Endothelial cell of umbilical vein (primary cell): ENCODE measurements around the gene TNFRSF19. TPM values are rescaled to one million over a fixed set of nuclear protein-coding genes. Genes with fewer than 3 reads are reported as not detected.

Experiments used
- BruUV-seq: library from RNA; stranded (reverse); fragments of 400-500 nt; replicated peaks from 2 replicates; lab custom pipeline; 2021; lab: Mats Ljungman, UMichigan
- CTCF ChIA-PET: fragments of 300-600, 350-600 bp; sonication (Branson Sonifier 250); formaldehyde crosslinking; loops from one replicate; lab custom pipeline; 2021; ENCODE audit warnings: antibody characterized with exemption, inconsistent platforms; lab: Charles Lee
- POLR2A ChIA-PET: fragments of 300-600, 350-600 bp; sonication (Branson Sonifier 250); formaldehyde crosslinking; loops from one replicate; lab custom pipeline; 2021; ENCODE audit warnings: antibody characterized with exemption, inconsistent platforms; lab: Charles Lee
- DNase-seq: peaks from one replicate; pipeline ENCODE4 v3.0.0-alpha.2; 2011; ENCODE audit warnings: low read depth, low spot score
- FAIRE-seq: peaks from 2 replicates; lab custom pipeline; 2011; peaks lifted over from hg19 to GRCh38; lab: Jason Lieb, UNC
- H2AFZ ChIP-seq: 2 replicates; pipeline ENCODE4 v1.6.0; 2012; ENCODE audit warnings: low read depth, low read length, control low read depth, inconsistent platforms
- H3K27ac ChIP-seq: 2 replicates; pipeline ENCODE4 v1.5.1; 2011; ENCODE audit warnings: low read depth, mild to moderate bottlenecking, control low read depth, low read length, moderate library complexity; ENCODE audit not compliant: insufficient read depth
- H3K27me3 ChIP-seq, 2 experiments: 2 replicates each; pipeline versions ENCODE4 v1.6.0 to v1.6.1; 2011; ENCODE audit warnings: low read length in 2 of 2, mixed read lengths in 1 of 2; ENCODE audit not compliant: control insufficient read depth in 2 of 2, insufficient read depth in 2 of 2
- H3K36me3 ChIP-seq, 2 experiments: 2 replicates in 1 of 2; 3 replicates in 1 of 2; pipeline ENCODE4 v1.5.1; 2011; ENCODE audit warnings: low read length in 2 of 2, mild to moderate bottlenecking in 1 of 2, moderate library complexity in 1 of 2; ENCODE audit not compliant: control insufficient read depth in 2 of 2, insufficient read depth in 2 of 2; ENCODE audit errors: extremely low read depth in 1 of 2
- H3K4me1 ChIP-seq: 3 replicates; pipeline ENCODE4 v1.5.1; 2011; ENCODE audit warnings: mild to moderate bottlenecking, low read length; ENCODE audit not compliant: control insufficient read depth, insufficient read depth; ENCODE audit errors: extremely low read depth
- H3K4me2 ChIP-seq: 2 replicates; pipeline ENCODE4 v1.6.1; 2011; ENCODE audit warnings: low read length, control low read depth, mixed read lengths; ENCODE audit not compliant: insufficient read depth
- H3K4me3 ChIP-seq, 3 experiments: fragments of 200-600 bp in 1 of 3; sonication (generic), shearing (Covaris generic) in 1 of 3; replicated peaks in 1 of 3; 2 replicates each; pipeline ENCODE4 v1.5.1; 2011 to 2016; ENCODE audit warnings: control low read depth in 3 of 3, low read length in 3 of 3, mild to moderate bottlenecking in 2 of 3, inconsistent platforms in 1 of 3, low read depth in 1 of 3, moderate library complexity in 1 of 3; ENCODE audit not compliant: insufficient read depth in 1 of 3
- H3K79me2 ChIP-seq: 2 replicates; pipeline ENCODE4 v1.6.0; 2012; ENCODE audit warnings: low read length, inconsistent platforms; ENCODE audit not compliant: control insufficient read depth, insufficient read depth
- H3K9ac ChIP-seq: replicated peaks from 2 replicates; pipeline ENCODE3; 2011; ENCODE audit warnings: low read length, control low read depth; ENCODE audit not compliant: insufficient read depth; ENCODE audit errors: extremely low read depth
- H3K9me1 ChIP-seq: replicated peaks from 3 replicates; pipeline ENCODE4 v1.6.0; 2011; ENCODE audit warnings: mild to moderate bottlenecking, low read length; ENCODE audit not compliant: control insufficient read depth, insufficient read depth; ENCODE audit errors: extremely low read depth
- H3K9me3 ChIP-seq: replicated peaks from 2 replicates; pipeline ENCODE4 v1.5.1; 2012; ENCODE audit warnings: low read length, inconsistent platforms; ENCODE audit not compliant: control insufficient read depth, insufficient read depth
- H4K20me1 ChIP-seq: replicated peaks from 2 replicates; pipeline ENCODE3; 2011; ENCODE audit warnings: mild to moderate bottlenecking, low read length; ENCODE audit not compliant: control insufficient read depth, insufficient read depth; ENCODE audit errors: extremely low read depth
- EZH2 ChIP-seq: IDR thresholded peaks from 2 replicates; pipeline ENCODE4 v1.6.1; 2012; ENCODE audit warnings: borderline replicate concordance, low read depth, mild to moderate bottlenecking, moderate library complexity, low read length, inconsistent platforms; ENCODE audit not compliant: severe bottlenecking
- FOS ChIP-seq: IDR thresholded peaks from 2 replicates; pipeline ENCODE4 v1.6.1; 2011; ENCODE audit warnings: mild to moderate bottlenecking, low read length, moderate library complexity, borderline replicate concordance; ENCODE audit not compliant: insufficient read depth
- GATA2 ChIP-seq: IDR thresholded peaks from 2 replicates; pipeline ENCODE4 v1.7.0; 2011; ENCODE audit warnings: low read depth, mild to moderate bottlenecking, moderate library complexity, mixed read lengths, low read length; ENCODE audit not compliant: insufficient read length, insufficient read depth
- JUN ChIP-seq: IDR thresholded peaks from 2 replicates; pipeline ENCODE4 v1.6.1; 2011; ENCODE audit warnings: borderline replicate concordance, low read depth; ENCODE audit not compliant: insufficient read length, insufficient read depth
- MYC ChIP-seq: IDR thresholded peaks from one replicate; pipeline ENCODE4 v1.6.1; 2011; ENCODE audit warnings: mild to moderate bottlenecking, low read depth, low read length
- POLR2A ChIP-seq: IDR thresholded peaks from 2 replicates; pipeline ENCODE4 v1.6.1; 2012; ENCODE audit warnings: low read depth, mild to moderate bottlenecking, control low read depth, low read length
- POLR2AphosphoS5 ChIP-seq: IDR thresholded peaks from 2 replicates; pipeline ENCODE4 v1.6.1; 2012; ENCODE audit warnings: low read depth, mild to moderate bottlenecking, control low read depth, low read length, moderate library complexity; ENCODE audit not compliant: insufficient read depth
- dilution Hi-C: fragments of 300-500 bp; cut with MboI; formaldehyde crosslinking; loops from one replicate; pipeline ENCODE4 v1.15.0; 2019; ENCODE audit warnings: low sequenced_read_pairs; ENCODE audit not compliant: extremely low pct_ligation_motif_present
- intact Hi-C: fragments of 100-400 bp; cut with micrococcal nuclease; formaldehyde crosslinking; loops from one replicate; pipeline ENCODE4 v1.10.0; 2022
- polyA plus RNA-seq, 4 experiments: library from polyadenylated mRNA; depleted of rRNA in 3 of 4; stranded (reverse) in 3 of 4; unstranded in 1 of 4; fragments of >200 nt; gene quantifications; 2 replicates each; pipeline versions ENCODE4 v1.2.1 to v1.2.3, GENCODE V29; 2011 to 2012; ENCODE audit warnings: missing spikeins in 1 of 4
- total RNA-seq: library from RNA; stranded (reverse); gene quantifications from 2 replicates; pipeline ENCODE4 v1.2.3, GENCODE V29; 2021
- TF ChIP-seq, protein P1 (sequence below), 2 donors: IDR thresholded peaks; 1 replicate in 1 of 2; 2 replicates in 1 of 2; pipeline ENCODE4 v1.5.1; 2011; ENCODE audit warnings: low read length in 2 of 2, mild to moderate bottlenecking in 2 of 2, moderate library complexity in 2 of 2, control low read depth in 1 of 2, inconsistent platforms in 1 of 2, low read depth in 1 of 2; ENCODE audit not compliant: insufficient read depth in 1 of 2; ENCODE audit errors: extremely low read depth in 1 of 2
- TF ChIP-seq, protein P2 (sequence below): IDR thresholded peaks from 2 replicates; pipeline ENCODE4 v1.6.1; 2011; ENCODE audit not compliant: insufficient read depth, insufficient read length

TNFRSF19 gene
- total and polyA plus RNA-seq, 2 donors (not counting 3 experiments of a cell fraction or from before 2014, with no cell fraction given): 0.23 to 0.29 TPM

DNA sequence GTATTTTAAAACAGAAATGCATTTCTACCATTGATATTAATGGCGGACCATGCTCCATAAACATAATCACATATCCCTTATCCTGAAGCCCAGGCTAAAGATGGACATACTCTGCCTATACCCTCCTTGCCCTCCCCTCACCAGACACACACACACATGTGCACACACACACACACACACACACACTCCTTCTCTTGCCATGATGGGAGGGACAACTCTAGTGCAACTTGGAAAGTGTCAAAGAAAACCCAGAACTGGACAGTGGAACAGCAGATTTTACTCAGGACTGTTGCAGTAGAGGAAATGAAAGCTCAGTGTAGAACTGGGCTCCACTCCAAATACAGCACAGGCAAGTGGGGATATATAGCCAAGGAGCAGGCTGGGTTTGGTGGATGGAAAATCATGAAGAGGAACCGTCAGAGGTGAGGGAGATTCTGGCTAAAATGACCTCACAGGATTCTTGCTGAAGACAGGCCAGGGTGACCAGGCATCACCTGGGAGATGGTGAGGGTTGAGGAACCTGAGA is 40.8 kb downstream of the TNFRSF19 start:
- POLR2A ChIA-PET: no interaction called here
- intact Hi-C loops (loop anchor here (5.0 kb wide), 1 partner anchor 234 kb away; no protein-coding TSS in a partner anchor), dilution Hi-C loops (no loop called here)
- H3K27me3 ChIP-seq: peaks cover 2 to 4% of the 10 kb centered on the region in 2 experiments
- DNase-seq (peak; percentile 37), FAIRE-seq (peak; percentile 52)
- H3K9me1 ChIP-seq: no peaks in the 10 kb centered on the region
- H3K36me3 ChIP-seq: no peaks in the 10 kb centered on the region
- no peaks in the 10 kb centered on the region for H3K9me3 ChIP-seq
- H4K20me1 ChIP-seq: no peaks in the 10 kb centered on the region
- no peak overlapping the region for H2AFZ ChIP-seq
- H3K9ac ChIP-seq: no peak overlapping the region
- no peak overlapping the region for H3K4me3 ChIP-seq
- no TSS peak for BruUV-seq
- no peak for TF ChIP-seq EZH2
- TF ChIP-seq, protein P1, sequence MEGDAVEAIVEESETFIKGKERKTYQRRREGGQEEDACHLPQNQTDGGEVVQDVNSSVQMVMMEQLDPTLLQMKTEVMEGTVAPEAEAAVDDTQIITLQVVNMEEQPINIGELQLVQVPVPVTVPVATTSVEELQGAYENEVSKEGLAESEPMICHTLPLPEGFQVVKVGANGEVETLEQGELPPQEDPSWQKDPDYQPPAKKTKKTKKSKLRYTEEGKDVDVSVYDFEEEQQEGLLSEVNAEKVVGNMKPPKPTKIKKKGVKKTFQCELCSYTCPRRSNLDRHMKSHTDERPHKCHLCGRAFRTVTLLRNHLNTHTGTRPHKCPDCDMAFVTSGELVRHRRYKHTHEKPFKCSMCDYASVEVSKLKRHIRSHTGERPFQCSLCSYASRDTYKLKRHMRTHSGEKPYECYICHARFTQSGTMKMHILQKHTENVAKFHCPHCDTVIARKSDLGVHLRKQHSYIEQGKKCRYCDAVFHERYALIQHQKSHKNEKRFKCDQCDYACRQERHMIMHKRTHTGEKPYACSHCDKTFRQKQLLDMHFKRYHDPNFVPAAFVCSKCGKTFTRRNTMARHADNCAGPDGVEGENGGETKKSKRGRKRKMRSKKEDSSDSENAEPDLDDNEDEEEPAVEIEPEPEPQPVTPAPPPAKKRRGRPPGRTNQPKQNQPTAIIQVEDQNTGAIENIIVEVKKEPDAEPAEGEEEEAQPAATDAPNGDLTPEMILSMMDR (IDR thresholded peaks at IDR 0.05; ENCODE audit: extremely low read depth in 1 of 2, insufficient read depth in 1 of 2, low read depth in 1 of 2, low read length in 2 of 2): no peak
- TF ChIP-seq GATA2: no peak
- no peak for TF ChIP-seq FOS
- no peak for TF ChIP-seq JUN
- no peak for TF ChIP-seq POLR2A
- no peak for TF ChIP-seq POLR2AphosphoS5
- TF ChIP-seq, protein P2, sequence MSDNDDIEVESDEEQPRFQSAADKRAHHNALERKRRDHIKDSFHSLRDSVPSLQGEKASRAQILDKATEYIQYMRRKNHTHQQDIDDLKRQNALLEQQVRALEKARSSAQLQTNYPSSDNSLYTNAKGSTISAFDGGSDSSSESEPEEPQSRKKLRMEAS: no peak
- TF ChIP-seq MYC: no peak
- H3K27ac ChIP-seq: no peak overlapping the region
- H3K4me1 ChIP-seq: peaks cover 27% of the 10 kb centered on the region
- no peaks in the 10 kb centered on the region for H3K79me2 ChIP-seq
- H3K4me2 ChIP-seq: no peak overlapping the region
- CTCF ChIA-PET: interaction anchor here (1.2 to 1.8 kb wide), 3 partner anchors 14 to 32 kb away, joined by 3 to 6 read pairs (median 5); no protein-coding TSS in a partner anchor
